RWPE2 (cell line): ENCODE measurements around the gene CLTRN.
"Not testable (repeated sequence)": the region's sequence is repeated elsewhere in the genome, so short reads cannot be mapped to it uniquely, and the experiment has no call there.

Source experiments
- ATAC-seq: fragments of 200-7000 bp; cut with Tn5 transposase; 3 replicates; pipeline ENCODE4 v1.9.1; 2021; ENCODE audit warnings: low read depth
- DNase-seq: peaks from one replicate; pipeline ENCODE4 v3.0.0-alpha.2; 2020; ENCODE audit warnings: low spot score
- H3K27ac ChIP-seq: fragments of 450-650 bp; 2 replicates; pipeline ENCODE4 v1.5.1; 2017; ENCODE audit warnings: mild to moderate bottlenecking; ENCODE audit not compliant: poor library complexity, severe bottlenecking
- H3K27me3 ChIP-seq: fragments of 250-450 bp; sonication (Bioruptor Pico); 2 replicates; pipeline ENCODE4 v1.5.1; 2021; ENCODE audit warnings: mild to moderate bottlenecking, moderate library complexity; ENCODE audit not compliant: insufficient read depth, poor library complexity, severe bottlenecking
- H3K36me3 ChIP-seq: fragments of 250-450 bp; sonication (Bioruptor Pico); 2 replicates; pipeline ENCODE4 v1.5.1; 2020; ENCODE audit warnings: low read depth, mild to moderate bottlenecking, moderate library complexity
- H3K4me1 ChIP-seq: fragments of 250-450 bp; sonication (Bioruptor Pico); 2 replicates; pipeline ENCODE4 v1.5.1; 2021; ENCODE audit warnings: mild to moderate bottlenecking, moderate library complexity; ENCODE audit not compliant: insufficient read depth, poor library complexity, severe bottlenecking
- H3K4me3 ChIP-seq: fragments of 250-450 bp; sonication (Bioruptor Pico); 2 replicates; pipeline ENCODE4 v1.5.1; 2021; ENCODE audit warnings: mild to moderate bottlenecking, moderate library complexity; ENCODE audit not compliant: severe bottlenecking
- H3K9me3 ChIP-seq: fragments of 250-450 bp; sonication (Bioruptor Pico); 2 replicates; pipeline ENCODE4 v1.5.1; 2021; ENCODE audit warnings: mild to moderate bottlenecking, moderate library complexity; ENCODE audit not compliant: severe bottlenecking
- TF ChIP-seq, protein P1 (sequence below): fragments of 450-650 bp; IDR thresholded peaks from one replicate; pipeline ENCODE4 v1.5.1; 2017; ENCODE audit warnings: mild to moderate bottlenecking, moderate library complexity; ENCODE audit not compliant: poor library complexity, severe bottlenecking

CLTRN gene

DNA sequence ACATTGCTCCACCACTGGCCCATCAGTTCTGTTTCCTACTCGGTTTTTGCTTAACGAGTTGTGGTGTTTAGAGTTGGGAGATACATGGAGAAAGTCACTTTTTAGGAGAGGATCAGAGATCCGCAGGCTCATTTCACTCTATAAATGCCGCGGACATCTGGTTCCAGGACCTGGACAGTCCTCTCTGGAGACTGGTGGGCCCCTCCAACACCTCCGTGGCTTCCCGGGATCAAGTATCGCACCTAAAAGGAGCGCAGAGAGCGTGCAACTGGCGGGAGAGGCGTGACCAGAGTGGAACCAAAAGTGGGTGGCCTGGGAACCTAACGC is 9.9 kb upstream of the CLTRN start:
- Histone ChIP-seq H3K36me3 (peaks cover 2% of the 10 kb centered on the region; the same call in 1 of the 2 replicates), H3K4me3 (peak overlapping the region; percentile 78), H3K4me1 (no peaks in the 10 kb centered on the region), H3K27me3 (no peaks in the 10 kb centered on the region), H3K9me3 (no peaks in the 10 kb centered on the region), H3K27ac (peak overlapping the region; percentile 79)
- ATAC-seq (no peak), DNase-seq (no peak)
- TF ChIP-seq, protein P1, sequence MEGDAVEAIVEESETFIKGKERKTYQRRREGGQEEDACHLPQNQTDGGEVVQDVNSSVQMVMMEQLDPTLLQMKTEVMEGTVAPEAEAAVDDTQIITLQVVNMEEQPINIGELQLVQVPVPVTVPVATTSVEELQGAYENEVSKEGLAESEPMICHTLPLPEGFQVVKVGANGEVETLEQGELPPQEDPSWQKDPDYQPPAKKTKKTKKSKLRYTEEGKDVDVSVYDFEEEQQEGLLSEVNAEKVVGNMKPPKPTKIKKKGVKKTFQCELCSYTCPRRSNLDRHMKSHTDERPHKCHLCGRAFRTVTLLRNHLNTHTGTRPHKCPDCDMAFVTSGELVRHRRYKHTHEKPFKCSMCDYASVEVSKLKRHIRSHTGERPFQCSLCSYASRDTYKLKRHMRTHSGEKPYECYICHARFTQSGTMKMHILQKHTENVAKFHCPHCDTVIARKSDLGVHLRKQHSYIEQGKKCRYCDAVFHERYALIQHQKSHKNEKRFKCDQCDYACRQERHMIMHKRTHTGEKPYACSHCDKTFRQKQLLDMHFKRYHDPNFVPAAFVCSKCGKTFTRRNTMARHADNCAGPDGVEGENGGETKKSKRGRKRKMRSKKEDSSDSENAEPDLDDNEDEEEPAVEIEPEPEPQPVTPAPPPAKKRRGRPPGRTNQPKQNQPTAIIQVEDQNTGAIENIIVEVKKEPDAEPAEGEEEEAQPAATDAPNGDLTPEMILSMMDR = no peak

DNA sequence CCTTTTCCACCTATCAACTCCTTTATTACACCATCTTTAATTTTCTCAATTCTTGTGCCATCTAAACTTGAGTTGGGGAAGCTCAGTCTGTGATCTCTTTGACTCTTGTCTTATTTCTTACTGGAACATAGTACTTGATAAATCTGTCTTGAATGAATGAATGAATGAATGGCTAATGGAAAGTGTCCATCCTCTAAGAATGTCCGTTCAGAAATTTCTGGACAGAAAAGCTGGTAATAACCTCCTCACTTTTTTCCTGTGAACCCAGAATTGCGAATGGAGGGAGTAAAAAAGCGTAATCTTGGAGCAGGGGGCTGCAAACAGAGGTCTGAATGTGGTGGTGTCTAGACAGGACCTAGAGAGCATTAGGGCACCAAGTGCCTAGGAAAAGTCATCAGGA is 9.4 kb upstream of the CLTRN start:
- Histone ChIP-seq H3K4me1 (no peaks in the 10 kb centered on the region), H3K27ac (peak overlapping the region; percentile 79), H3K4me3 (peak overlapping the region; percentile 78), H3K27me3 (no peaks in the 10 kb centered on the region), H3K9me3 (no peaks in the 10 kb centered on the region), H3K36me3 (no peaks in the 10 kb centered on the region)
- TF ChIP-seq, protein P1 = no peak
- ATAC-seq (no peak), DNase-seq (no peak)

DNA sequence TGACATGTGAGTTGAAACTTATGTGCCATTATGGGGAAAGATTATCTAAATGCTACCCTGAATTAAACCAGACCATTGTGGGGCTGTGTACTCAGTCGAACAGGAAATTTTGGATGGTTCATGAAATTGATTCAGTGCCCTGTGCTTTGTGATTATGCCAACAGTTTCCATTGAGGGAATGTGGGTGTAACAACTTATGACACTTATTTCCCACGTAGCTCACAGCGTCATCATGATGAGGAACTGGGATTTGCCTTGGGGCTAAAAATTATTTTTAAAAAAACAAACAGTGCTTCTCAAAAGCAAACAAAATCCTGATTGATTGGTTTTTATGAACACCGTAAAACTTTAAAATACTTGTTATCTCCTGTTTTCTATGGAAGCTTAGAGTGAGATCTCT is 8.3 kb upstream of the CLTRN start:
- ATAC-seq = no peak
- TF ChIP-seq, protein P1 = no peak
- no peak for DNase-seq
- no peaks in the 10 kb centered on the region for H3K9me3 ChIP-seq
- no peaks in the 10 kb centered on the region for H3K36me3 ChIP-seq
- no peaks in the 10 kb centered on the region for H3K27me3 ChIP-seq
- H3K27ac ChIP-seq = no peak overlapping the region
- no peaks in the 10 kb centered on the region for H3K4me1 ChIP-seq
- H3K4me3 ChIP-seq = no peak overlapping the region

DNA sequence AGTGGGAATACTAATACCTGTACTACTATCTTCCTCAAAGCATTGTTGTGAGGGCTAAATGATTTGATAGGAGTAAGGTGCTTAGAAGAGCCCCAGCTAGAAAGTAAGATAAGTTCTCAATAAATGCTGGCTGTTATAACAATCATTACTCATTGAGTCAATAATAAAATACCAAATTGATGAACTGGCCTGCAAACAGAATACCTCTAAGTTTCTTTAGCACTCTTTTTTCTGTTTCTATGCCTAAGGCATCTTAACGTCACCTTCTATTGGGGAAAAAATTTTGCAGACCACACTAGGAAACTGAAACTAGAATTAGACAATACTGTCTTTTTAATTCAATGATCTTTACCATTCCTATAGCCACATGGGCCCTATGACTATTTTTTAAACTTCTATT is 1.2 kb downstream of the CLTRN start:
- peak overlapping the region; percentile 58 for H3K27ac ChIP-seq
- H3K4me3 ChIP-seq = no peak overlapping the region
- no peaks in the 10 kb centered on the region for H3K36me3 ChIP-seq
- TF ChIP-seq, protein P1 = no peak
- no peaks in the 10 kb centered on the region for H3K9me3 ChIP-seq
- peaks cover 24% of the 10 kb centered on the region for H3K4me1 ChIP-seq
- peak; percentile 86 for ATAC-seq
- DNase-seq = no peak
- no peaks in the 10 kb centered on the region for H3K27me3 ChIP-seq

DNA sequence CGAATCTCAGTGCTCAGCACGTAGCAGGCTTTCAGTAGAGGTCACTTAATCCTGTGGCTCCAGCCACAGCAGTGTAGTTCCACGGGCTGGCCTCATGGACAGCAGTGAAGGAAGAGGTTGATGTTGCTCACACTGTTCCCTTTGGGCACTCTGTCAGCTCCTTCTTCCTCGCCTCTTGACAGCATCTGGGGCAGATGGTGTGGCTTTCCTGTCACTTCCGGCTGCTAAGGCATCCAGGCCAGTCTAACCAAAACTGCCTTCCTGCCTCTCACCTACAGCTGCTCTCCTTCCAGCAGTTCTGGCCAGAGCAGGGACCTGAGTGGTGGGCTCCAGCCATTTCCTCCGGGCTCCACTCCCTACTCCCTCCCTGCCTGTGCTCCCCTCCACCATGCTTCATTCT is 9.8 kb downstream of the CLTRN start:
- not testable (repeated sequence) for ATAC-seq, H3K9me3 ChIP-seq, DNase-seq, H3K36me3 ChIP-seq, H3K4me3 ChIP-seq, H3K27ac ChIP-seq, H3K4me1 ChIP-seq, H3K27me3 ChIP-seq
